Measurements from ENCODE around the gene OSBP2.

OSBP2 gene

DNA sequence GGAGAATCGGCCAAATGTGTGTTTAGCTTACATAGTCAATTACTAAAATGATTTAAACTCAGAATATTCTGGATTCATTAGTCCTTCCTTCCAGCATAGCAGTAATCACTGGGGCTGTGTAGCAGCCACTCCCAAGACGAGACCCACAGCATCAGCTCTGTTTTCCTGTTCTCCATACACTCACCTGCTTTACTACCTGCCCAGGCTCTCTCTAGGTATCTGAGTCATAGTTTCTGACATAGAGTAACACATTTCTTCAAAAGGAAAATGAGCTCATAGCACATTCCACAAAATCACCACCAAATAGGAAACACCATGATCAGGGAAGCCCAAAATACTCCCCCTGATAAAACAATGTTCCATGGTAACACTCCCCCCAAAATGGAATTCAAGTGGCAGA, 251.0 kb downstream of the OSBP2 start:
- no peak for TF ChIP-seq OSR1 (CRISPR knock-in tag; IDR thresholded peaks at IDR 0.05)
- TF ChIP-seq, protein P1, sequence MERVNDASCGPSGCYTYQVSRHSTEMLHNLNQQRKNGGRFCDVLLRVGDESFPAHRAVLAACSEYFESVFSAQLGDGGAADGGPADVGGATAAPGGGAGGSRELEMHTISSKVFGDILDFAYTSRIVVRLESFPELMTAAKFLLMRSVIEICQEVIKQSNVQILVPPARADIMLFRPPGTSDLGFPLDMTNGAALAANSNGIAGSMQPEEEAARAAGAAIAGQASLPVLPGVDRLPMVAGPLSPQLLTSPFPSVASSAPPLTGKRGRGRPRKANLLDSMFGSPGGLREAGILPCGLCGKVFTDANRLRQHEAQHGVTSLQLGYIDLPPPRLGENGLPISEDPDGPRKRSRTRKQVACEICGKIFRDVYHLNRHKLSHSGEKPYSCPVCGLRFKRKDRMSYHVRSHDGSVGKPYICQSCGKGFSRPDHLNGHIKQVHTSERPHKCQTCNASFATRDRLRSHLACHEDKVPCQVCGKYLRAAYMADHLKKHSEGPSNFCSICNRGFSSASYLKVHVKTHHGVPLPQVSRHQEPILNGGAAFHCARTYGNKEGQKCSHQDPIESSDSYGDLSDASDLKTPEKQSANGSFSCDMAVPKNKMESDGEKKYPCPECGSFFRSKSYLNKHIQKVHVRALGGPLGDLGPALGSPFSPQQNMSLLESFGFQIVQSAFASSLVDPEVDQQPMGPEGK (CRISPR knock-in tag; IDR thresholded peaks at IDR 0.05; ENCODE audit: borderline replicate concordance): no peak
- no peak for TF ChIP-seq TCF4 (CRISPR knock-in tag; IDR thresholded peaks at IDR 0.05; ENCODE audit: borderline replicate concordance)
- TF ChIP-seq ARNTL (CRISPR knock-in tag; IDR thresholded peaks at IDR 0.05; ENCODE audit: borderline replicate concordance, low read depth): no peak
- no peak for TF ChIP-seq PPARA (CRISPR knock-in tag; IDR thresholded peaks at IDR 0.05; ENCODE audit: borderline replicate concordance)
- TF ChIP-seq, protein P2, sequence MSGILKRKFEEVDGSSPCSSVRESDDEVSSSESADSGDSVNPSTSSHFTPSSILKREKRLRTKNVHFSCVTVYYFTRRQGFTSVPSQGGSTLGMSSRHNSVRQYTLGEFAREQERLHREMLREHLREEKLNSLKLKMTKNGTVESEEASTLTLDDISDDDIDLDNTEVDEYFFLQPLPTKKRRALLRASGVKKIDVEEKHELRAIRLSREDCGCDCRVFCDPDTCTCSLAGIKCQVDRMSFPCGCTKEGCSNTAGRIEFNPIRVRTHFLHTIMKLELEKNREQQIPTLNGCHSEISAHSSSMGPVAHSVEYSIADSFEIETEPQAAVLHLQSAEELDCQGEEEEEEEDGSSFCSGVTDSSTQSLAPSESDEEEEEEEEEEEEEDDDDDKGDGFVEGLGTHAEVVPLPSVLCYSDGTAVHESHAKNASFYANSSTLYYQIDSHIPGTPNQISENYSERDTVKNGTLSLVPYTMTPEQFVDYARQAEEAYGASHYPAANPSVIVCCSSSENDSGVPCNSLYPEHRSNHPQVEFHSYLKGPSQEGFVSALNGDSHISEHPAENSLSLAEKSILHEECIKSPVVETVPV (CRISPR knock-in tag; IDR thresholded peaks at IDR 0.05): no peak
- TF ChIP-seq, protein P3, sequence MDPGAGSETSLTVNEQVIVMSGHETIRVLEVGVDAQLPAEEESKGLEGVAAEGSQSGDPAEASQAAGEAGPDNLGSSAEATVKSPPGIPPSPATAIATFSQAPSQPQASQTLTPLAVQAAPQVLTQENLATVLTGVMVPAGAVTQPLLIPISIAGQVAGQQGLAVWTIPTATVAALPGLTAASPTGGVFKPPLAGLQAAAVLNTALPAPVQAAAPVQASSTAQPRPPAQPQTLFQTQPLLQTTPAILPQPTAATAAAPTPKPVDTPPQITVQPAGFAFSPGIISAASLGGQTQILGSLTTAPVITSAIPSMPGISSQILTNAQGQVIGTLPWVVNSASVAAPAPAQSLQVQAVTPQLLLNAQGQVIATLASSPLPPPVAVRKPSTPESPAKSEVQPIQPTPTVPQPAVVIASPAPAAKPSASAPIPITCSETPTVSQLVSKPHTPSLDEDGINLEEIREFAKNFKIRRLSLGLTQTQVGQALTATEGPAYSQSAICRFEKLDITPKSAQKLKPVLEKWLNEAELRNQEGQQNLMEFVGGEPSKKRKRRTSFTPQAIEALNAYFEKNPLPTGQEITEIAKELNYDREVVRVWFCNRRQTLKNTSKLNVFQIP (CRISPR knock-in tag; IDR thresholded peaks at IDR 0.05; ENCODE audit: borderline replicate concordance, low read depth): no peak
- TF ChIP-seq ZNF8 (CRISPR knock-in tag; IDR thresholded peaks at IDR 0.05): no peak
- TF ChIP-seq RARB (CRISPR knock-in tag; IDR thresholded peaks at IDR 0.05): no peak
- no peak for TF ChIP-seq ZNF565 (CRISPR knock-in tag; conservative IDR thresholded peaks at IDR 0.05; ENCODE audit: low read depth)
- TF ChIP-seq ZC3H10 (CRISPR knock-in tag; IDR thresholded peaks at IDR 0.05): no peak
- TF ChIP-seq BACH2 (CRISPR knock-in tag; IDR thresholded peaks at IDR 0.05; ENCODE audit: borderline replicate concordance): no peak
- no peak for TF ChIP-seq GLIS3 (CRISPR knock-in tag; IDR thresholded peaks at IDR 0.05)
- no peak for TF ChIP-seq ZNF70 (CRISPR knock-in tag; IDR thresholded peaks at IDR 0.05)
- no peak for TF ChIP-seq SNAI2 (CRISPR knock-in tag; IDR thresholded peaks at IDR 0.05)
- TF ChIP-seq TSHZ2 (CRISPR knock-in tag; IDR thresholded peaks at IDR 0.05): no peak
- no peak for TF ChIP-seq CSDC2 (CRISPR knock-in tag; IDR thresholded peaks at IDR 0.05)
- TF ChIP-seq ISL1 (CRISPR knock-in tag; IDR thresholded peaks at IDR 0.05): no peak
- ATAC-seq: no peak

DNA sequence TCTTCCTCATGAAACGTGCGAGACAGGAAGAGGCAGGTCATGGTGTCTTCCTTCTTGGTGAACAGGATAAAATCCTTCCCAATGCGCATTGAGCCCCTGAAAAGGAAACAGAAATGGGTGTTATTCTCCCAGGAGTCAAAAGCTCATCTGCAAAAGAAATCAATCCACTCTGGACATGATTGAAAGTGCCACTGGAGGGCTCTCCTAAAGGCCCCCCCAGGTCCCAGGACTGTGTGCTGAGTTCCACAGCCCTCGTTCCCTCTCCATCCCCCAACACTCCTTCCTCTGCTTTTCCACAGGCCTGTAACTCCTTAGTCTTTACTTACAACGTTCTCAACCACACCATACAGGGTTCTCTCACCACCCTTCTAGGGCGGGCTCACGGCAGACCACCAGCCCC, 251.7 kb downstream of the OSBP2 start:
- no peak for ATAC-seq
- TF ChIP-seq CSDC2 (CRISPR knock-in tag; IDR thresholded peaks at IDR 0.05) (no peak), BACH2 (CRISPR knock-in tag; IDR thresholded peaks at IDR 0.05; ENCODE audit: borderline replicate concordance) (no peak), RARB (CRISPR knock-in tag; IDR thresholded peaks at IDR 0.05) (no peak), TSHZ2 (CRISPR knock-in tag; IDR thresholded peaks at IDR 0.05) (no peak), TOX (CRISPR knock-in tag; IDR thresholded peaks at IDR 0.05; ENCODE audit: borderline replicate concordance) (no peak), ZNF565 (CRISPR knock-in tag; conservative IDR thresholded peaks at IDR 0.05; ENCODE audit: low read depth) (no peak), ZC3H10 (CRISPR knock-in tag; IDR thresholded peaks at IDR 0.05) (no peak), TCF4 (CRISPR knock-in tag; IDR thresholded peaks at IDR 0.05; ENCODE audit: borderline replicate concordance) (no peak), ZNF8 (CRISPR knock-in tag; IDR thresholded peaks at IDR 0.05) (no peak), ISL1 (CRISPR knock-in tag; IDR thresholded peaks at IDR 0.05) (no peak), ARNTL (CRISPR knock-in tag; IDR thresholded peaks at IDR 0.05; ENCODE audit: borderline replicate concordance, low read depth) (no peak), OSR1 (CRISPR knock-in tag; IDR thresholded peaks at IDR 0.05) (no peak)
- TF ChIP-seq, protein P3 (CRISPR knock-in tag; IDR thresholded peaks at IDR 0.05; ENCODE audit: borderline replicate concordance, low read depth): no peak
- TF ChIP-seq, protein P1 (CRISPR knock-in tag; IDR thresholded peaks at IDR 0.05; ENCODE audit: borderline replicate concordance): no peak

All from SK-N-SH treated with all-trans-retinoic acid at 6 μM for 48 hours (cell line).